ENCODE measurements around the gene ZNF45. TPM values are rescaled to one million over a fixed set of nuclear protein-coding genes. Genes with fewer than 3 reads are reported as not detected.

Gene ZNF45
- polyA plus RNA-seq, 2 of the 4 experiments (the other 2 are of a cell fraction) = 14.8 to 20.9 TPM

DNA sequence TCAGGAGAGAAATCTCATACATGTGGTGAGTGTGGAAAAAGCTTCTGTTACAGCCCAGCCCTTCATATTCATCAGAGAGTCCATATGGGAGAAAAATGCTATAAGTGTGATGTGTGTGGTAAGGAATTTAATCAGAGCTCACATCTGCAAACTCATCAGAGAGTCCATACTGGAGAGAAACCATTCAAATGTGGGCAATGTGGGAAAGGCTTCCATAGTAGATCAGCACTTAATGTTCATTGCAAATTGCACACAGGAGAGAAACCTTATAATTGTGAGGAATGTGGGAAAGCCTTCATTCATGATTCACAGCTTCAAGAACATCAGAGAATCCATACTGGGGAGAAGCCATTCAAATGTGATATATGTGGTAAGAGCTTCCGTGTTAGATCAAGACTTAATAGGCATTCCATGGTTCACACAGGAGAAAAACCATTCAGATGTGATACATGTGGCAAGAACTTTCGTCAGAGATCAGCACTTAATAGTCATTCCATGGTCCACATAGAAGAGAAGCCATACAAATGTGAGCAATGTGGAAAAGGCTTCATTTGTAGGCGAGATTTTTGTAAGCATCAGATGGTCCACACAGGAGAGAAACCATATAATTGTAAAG, 31.1 kb upstream of the ZNF45 start:
- DNase-seq (ENCODE audit: low read depth in 1 of 2, low spot score in 1 of 2) (no peak), FAIRE-seq (no peak), ATAC-seq (no peak)
- H3K9me3 ChIP-seq = peaks cover 91% of the 10 kb centered on the region
- H3K4me3 ChIP-seq = no peak overlapping the region
- 65% methylated on average over 3 of the region's 3 CpGs for WGBS (ENCODE audit: missing lambda C conversion rate)
- ChIA-PET POLR2A (no interaction called here), CTCF (no interaction called here)
- no peak overlapping the region for H3K27ac ChIP-seq
- TF ChIP-seq, protein P1, sequence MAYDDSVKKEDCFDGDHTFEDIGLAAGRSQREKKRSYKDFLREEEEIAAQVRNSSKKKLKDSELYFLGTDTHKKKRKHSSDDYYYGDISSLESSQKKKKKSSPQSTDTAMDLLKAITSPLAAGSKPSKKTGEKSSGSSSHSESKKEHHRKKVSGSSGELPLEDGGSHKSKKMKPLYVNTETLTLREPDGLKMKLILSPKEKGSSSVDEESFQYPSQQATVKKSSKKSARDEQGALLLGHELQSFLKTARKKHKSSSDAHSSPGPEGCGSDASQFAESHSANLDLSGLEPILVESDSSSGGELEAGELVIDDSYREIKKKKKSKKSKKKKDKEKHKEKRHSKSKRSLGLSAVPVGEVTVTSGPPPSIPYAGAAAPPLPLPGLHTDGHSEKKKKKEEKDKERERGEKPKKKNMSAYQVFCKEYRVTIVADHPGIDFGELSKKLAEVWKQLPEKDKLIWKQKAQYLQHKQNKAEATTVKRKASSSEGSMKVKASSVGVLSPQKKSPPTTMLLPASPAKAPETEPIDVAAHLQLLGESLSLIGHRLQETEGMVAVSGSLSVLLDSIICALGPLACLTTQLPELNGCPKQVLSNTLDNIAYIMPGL (CRISPR knock-in tag; IDR thresholded peaks at IDR 0.05; ENCODE audit: borderline replicate concordance) = no peak
- no peak for TF ChIP-seq NPAS2 (CRISPR knock-in tag; IDR thresholded peaks at IDR 0.05; ENCODE audit: borderline replicate concordance)
- TF ChIP-seq, protein P2, sequence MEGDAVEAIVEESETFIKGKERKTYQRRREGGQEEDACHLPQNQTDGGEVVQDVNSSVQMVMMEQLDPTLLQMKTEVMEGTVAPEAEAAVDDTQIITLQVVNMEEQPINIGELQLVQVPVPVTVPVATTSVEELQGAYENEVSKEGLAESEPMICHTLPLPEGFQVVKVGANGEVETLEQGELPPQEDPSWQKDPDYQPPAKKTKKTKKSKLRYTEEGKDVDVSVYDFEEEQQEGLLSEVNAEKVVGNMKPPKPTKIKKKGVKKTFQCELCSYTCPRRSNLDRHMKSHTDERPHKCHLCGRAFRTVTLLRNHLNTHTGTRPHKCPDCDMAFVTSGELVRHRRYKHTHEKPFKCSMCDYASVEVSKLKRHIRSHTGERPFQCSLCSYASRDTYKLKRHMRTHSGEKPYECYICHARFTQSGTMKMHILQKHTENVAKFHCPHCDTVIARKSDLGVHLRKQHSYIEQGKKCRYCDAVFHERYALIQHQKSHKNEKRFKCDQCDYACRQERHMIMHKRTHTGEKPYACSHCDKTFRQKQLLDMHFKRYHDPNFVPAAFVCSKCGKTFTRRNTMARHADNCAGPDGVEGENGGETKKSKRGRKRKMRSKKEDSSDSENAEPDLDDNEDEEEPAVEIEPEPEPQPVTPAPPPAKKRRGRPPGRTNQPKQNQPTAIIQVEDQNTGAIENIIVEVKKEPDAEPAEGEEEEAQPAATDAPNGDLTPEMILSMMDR (IDR thresholded peaks at IDR 0.05) = no peak
- TF ChIP-seq, protein P3, sequence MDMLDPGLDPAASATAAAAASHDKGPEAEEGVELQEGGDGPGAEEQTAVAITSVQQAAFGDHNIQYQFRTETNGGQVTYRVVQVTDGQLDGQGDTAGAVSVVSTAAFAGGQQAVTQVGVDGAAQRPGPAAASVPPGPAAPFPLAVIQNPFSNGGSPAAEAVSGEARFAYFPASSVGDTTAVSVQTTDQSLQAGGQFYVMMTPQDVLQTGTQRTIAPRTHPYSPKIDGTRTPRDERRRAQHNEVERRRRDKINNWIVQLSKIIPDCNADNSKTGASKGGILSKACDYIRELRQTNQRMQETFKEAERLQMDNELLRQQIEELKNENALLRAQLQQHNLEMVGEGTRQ (IDR thresholded peaks at IDR 0.05) = no peak
- no peak for TF ChIP-seq POLR2AphosphoS2 (conservative IDR thresholded peaks at IDR 0.05; ENCODE audit: low read length)
- no peak for TF ChIP-seq PHF8 (IDR thresholded peaks at IDR 0.05; ENCODE audit: borderline replicate concordance, low read depth)
- TF ChIP-seq FOSB (CRISPR knock-in tag; IDR thresholded peaks at IDR 0.05) = no peak
- TF ChIP-seq CEBPB (IDR thresholded peaks at IDR 0.05) = no peak
- TF ChIP-seq FOSL2 (IDR thresholded peaks at IDR 0.05) = no peak
- TF ChIP-seq FOSL2 (CRISPR knock-in tag; IDR thresholded peaks at IDR 0.05) = no peak
- no peak for TF ChIP-seq HOXB5 (CRISPR knock-in tag; IDR thresholded peaks at IDR 0.05)
- no peak for TF ChIP-seq CHD2 (IDR thresholded peaks at IDR 0.05; ENCODE audit: low read length, partially characterized antibody)
- no peak for TF ChIP-seq HDAC2 (IDR thresholded peaks at IDR 0.05)
- no peak for TF ChIP-seq HEYL (CRISPR knock-in tag; IDR thresholded peaks at IDR 0.05)
- no peak for TF ChIP-seq ZFP36 (IDR thresholded peaks at IDR 0.05; ENCODE audit: borderline replicate concordance, partially characterized antibody)
- TF ChIP-seq EP300 (IDR thresholded peaks at IDR 0.05) = no peak
- no peak for TF ChIP-seq GATA3 (IDR thresholded peaks at IDR 0.05; ENCODE audit: borderline replicate concordance)
- TF ChIP-seq, protein P4, sequence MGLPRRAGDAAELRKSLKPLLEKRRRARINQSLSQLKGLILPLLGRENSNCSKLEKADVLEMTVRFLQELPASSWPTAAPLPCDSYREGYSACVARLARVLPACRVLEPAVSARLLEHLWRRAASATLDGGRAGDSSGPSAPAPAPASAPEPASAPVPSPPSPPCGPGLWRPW (IDR thresholded peaks at IDR 0.05) = no peak
- TF ChIP-seq MAFK (IDR thresholded peaks at IDR 0.05; ENCODE audit: partially characterized antibody) = no peak
- H3K4me1 ChIP-seq = no peaks in the 10 kb centered on the region
- H3K4me2 ChIP-seq = no peak overlapping the region

DNA sequence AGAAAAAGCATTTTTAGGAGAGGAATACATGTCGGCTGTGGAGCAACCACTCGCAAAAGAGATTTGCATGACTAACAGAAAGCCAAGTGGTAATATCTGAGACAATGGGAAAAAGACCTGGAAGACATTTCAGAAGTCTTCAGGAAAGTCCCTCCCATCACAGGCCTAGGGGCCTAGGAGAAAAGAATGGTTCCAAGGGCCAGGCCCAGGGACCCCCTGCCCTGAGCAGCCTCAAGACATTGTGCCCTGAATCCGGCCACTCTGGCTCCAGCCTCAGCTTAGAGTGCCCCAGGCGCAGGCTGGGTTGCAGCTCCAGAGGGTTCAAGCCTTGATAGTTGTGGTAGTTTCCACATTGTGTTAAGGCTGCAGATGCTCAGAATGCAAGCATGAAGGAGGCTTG, 25.3 kb upstream of the ZNF45 start:
- Histone ChIP-seq H3K9me3 (peaks cover 85% of the 10 kb centered on the region), H3K4me1 (no peaks in the 10 kb centered on the region), H3K4me3 (no peak overlapping the region), H3K4me2 (no peak overlapping the region), H3K27ac (no peak overlapping the region)
- FAIRE-seq = no peak
- POLR2A ChIA-PET = no interaction called here
- TF ChIP-seq BHLHE40 (IDR thresholded peaks at IDR 0.05; ENCODE audit: low read depth, low read length) (no peak), ZFP36 (IDR thresholded peaks at IDR 0.05; ENCODE audit: borderline replicate concordance, partially characterized antibody) (peak; percentile 71)
- CTCF ChIA-PET = no interaction called here
- no peak for ATAC-seq
- no peak for DNase-seq (ENCODE audit: low read depth in 1 of 2, low spot score in 1 of 2)
- 34% methylated on average over 4 of the region's 4 CpGs for WGBS (ENCODE audit: missing lambda C conversion rate)
